ENCODE measurements around the gene RCC2.
A peak's percentile ranks its signal among the peaks of the same experiment; 100 is the strongest.
"Not testable (repeated sequence)": the region's sequence is repeated elsewhere in the genome, so short reads cannot be mapped to it uniquely, and the experiment has no call there.

Gene RCC2

DNA sequence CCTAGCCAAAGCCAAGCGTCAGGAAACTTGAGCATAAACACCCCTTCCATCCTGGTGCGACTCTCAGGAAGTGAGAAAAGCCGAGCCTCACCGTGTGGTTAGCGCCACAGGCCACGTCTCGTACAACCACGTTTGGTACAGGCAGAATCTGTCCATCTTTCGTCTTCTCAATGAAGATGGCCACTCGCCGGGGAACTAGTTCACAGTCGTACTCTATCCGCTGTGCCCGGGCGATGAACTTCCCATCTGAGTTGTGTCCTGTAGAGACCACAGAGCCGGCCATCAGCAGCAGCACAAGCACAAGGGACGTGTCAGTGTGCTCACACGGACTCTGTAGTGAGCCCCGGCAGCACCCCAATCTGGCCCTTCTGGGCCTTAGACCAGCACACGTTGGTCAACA lies 23.1 kb downstream of the RCC2 start:
- no peak for DNase-seq

GRCh38 chr1:17414022-17414421 lies 25.5 kb downstream of the RCC2 start:
- no peak for DNase-seq

GRCh38 chr1:17412093-17412870 lies 27.2 kb downstream of the RCC2 start:
- no peak for DNase-seq

DNA sequence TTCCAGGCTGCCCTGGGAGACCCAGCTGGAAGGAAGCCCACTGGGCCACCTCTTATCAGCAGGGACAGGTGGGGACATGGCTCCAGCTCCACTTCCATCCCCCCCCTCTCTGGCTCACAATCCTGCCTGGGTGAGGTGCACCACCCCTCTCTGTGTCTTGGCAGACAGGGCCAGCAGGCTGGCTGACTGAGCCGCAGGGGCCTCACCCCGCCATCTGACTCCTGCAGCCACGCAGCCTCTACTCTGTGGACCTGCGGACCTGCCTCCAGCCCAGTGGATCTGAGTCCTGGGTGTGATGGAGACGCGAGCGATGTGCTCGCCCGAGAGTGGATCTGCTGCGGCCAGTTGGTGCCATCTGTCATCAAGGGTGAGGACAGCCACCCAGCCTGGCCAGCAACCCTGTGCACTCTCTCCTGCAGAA lies 30.1 kb downstream of the RCC2 start:
- no peak for DNase-seq

GRCh38 chr1:17407786-17408514 lies 31.5 kb downstream of the RCC2 start:
- not testable (repeated sequence) for DNase-seq

DNA sequence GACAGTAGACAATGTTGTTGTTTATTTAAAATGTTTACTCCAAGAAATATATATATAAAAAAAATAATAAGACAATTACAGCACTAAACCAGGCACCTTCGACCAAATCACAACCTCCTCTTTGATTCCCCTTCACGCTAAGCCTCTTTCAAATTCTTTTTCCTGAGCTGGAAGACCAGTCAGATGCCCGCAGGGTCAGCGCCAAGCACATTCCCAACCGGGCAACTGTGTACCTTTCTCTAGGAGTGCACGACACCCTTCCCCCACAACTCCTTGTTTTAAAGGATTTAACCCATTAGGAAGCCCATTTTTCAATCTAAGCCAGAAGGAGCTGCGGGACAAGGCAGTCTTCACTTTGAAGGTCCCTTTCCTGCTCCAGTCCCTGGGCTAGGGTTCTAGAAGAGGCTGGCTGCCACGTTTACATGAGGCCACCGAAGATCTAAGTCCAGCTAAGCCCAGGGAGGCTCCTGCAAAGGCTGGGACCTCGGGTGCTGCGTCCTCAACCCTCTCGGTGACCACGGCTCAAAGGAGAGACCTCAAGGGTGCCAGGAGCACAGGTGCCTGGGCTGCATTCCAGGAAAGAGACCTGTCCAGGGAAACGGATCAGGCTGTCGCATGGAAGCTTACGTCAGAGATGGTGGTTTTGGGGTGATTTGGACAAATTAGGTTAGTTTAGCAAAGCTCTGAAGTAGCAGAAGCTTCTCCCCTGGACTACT lies 32.6 kb downstream of the RCC2 start:
- not testable (repeated sequence) for DNase-seq

DNA sequence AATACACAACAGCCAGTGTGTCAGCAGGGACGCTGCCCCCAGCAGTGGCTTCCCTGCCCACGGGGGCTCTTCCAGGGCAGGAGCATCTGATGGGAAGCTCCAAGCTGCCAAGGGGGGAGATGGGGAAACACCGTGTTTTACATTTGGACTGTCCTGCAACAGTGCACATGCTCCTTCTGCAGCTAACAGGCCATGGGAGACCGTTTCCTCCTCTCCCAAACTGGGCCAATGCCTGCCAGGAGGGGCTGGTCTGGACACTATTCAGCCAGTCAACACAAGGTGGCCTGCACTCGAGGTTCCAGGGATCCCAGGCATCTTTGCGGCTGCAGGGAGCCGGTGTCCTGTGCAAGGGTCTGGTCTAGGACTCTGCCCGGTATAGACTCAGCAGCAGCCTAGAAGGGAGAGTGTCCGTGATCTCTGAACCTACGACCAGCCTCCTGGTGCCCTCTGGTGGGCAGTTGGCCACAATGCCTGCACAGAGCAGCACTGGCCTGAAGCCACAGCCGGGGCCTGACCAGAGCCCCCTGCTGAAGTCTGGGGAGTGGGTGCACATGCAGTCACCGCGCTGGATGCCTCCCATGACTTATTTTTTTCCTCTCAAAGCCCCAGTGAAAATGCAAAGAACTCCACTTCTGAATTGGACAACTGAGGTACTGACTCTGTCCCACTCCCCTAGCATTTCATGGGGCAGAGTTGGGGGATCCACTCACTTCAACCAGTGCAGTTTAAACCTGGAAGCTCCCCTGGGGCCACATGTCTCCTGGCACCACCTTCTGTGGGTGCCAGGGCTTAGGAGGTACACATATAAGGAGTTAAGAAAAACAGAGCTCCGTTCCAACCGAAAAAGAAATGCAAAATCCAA lies 33.3 kb downstream of the RCC2 start:
- DNase-seq: peak; percentile 64 to 74

- DNase-seq: no peak
Measured at GRCh38 chr1:17404820-17405219, 34.7 kb downstream of the RCC2 start.

DNA sequence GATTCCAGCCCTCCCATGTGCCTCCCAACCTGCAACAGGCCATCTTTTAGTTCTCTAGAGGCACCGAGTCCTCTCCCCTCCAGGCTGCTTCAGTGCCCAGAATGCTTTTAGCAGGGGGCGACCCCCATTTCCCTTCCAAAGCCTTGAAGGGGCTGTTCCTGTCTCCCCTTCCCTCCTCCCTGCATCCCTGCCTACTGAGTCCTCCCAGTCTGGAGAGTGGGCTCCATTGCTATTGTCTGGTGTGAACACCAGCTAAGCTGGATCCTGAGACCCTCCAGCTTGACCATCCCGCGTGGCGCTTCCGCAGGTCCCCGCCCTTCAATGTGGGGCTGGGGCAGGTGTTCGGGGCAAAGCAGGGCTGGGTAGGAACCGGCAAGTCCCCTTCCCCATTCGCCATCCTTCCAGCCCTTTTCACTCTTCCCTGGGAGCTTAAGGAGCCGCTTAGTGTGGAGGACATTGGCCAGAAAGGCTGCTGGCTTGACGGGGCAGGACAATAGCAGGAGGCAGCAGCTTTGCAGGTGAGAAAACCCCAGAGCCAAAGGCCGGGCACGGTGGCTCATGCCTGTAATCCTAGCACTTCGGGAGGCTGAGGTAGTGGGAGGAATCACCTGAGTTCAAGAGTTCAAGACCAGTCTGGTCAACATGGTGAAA lies 35.3 kb downstream of the RCC2 start:
- no peak for DNase-seq

DNA sequence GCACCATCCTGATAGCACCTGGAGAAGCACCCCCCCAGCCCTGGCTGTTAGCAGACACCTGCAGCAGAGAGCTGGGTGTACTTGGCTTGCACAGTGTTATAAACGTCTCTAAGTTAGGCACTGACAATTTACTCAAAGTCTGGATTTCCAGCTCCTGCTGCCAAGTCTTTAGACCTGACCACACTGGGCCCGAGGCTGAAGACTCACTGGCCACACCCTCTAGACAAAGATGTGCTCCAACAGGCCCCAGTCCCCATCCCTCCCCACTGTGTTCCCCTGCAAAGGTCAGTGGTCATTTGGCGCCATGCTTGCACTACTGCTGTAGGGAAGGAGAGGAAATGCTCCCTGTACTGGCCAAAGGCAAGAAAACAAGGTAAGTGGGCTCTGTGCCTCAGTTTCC lies 36.4 kb downstream of the RCC2 start:
- no peak for DNase-seq

GRCh38 chr1:17401841-17402240 lies 37.6 kb downstream of the RCC2 start:
- DNase-seq: no peak

- no peak for DNase-seq
Measured at GRCh38 chr1:17400725-17401341, 38.6 kb downstream of the RCC2 start.

- DNase-seq: no peak
Measured at GRCh38 chr1:17397910-17398695, 41.4 kb downstream of the RCC2 start.

DNA sequence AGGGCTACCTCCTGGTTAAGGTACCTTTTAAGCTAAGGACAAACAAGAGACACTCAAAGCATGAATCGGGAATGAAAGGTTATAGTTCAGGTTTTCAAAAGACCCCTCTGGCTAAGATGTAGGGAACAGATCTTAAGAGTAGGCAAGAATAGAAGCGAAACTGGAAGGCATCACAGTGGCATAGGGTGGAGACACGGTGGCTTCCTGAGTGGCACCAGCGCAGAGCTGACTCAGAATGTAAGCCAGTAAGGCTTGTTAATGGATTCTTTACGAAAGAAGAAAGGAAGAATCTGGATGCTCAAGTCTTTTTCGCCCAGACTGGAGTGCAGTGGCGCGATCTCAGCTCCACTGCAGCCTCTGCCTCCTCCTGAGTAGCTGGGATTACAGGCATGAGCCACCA lies 46.2 kb downstream of the RCC2 start:
- no peak for DNase-seq

GRCh38 chr1:17392199-17392740 lies 47.2 kb downstream of the RCC2 start:
- DNase-seq: no peak

DNA sequence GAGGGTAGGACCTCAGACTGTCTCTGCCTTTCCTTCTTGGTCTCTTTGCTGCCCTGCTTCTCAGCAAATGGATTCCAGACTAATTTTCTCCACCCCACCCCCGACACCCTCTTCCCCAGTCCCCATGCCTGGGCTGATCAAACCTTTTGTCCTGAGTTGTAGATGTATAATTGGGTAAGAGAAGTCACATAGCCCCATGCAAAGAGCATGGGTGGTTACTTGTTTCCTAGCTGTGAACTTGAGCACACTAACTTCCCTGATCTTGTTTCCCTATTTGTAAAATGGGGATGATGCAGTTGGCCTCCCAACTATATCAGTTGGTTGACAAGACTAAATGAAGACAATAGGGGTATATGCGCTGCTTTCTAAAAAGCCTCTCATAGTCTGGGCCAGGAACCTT lies 58.3 kb downstream of the RCC2 start:
- DNase-seq: no peak

- no peak for DNase-seq
Measured at GRCh38 chr1:17377325-17377953, 62.0 kb downstream of the RCC2 start.

GRCh38 chr1:17375651-17376050 lies 63.8 kb downstream of the RCC2 start:
- no peak for DNase-seq

DNA sequence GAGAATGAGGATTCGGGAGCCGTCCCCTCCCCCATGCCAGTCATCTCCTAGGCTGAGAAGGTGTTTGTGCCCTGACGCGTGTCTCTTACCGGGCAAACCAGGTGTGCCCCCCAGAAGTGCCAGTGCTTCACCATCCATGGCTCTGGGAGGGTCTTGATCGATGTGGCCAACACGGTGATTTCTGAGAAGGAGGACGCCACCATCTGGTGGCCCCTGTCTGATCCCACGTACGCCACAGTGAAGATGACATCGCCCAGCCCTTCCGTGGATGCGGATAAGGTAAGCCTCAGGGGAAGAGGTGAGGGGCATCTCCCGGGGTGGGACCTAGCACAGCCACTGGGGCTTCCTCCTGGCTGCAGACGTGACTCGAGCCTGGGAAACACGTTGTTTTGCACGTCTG lies 66.5 kb downstream of the RCC2 start:
- no peak for DNase-seq

GRCh38 chr1:17371896-17372295 lies 67.6 kb downstream of the RCC2 start, which contains the start of gene PADI6:
TSS of gene PADI6 (plus strand) at chr1:17372196. CDS start at chr1:17372246, 50 bp downstream.
- no peak for DNase-seq
